Measurements from ENCODE around the gene TGFB1. TPM values are rescaled to one million over a fixed set of nuclear protein-coding genes. Genes with fewer than 3 reads are reported as not detected.

Gene TGFB1
- total and polyA plus RNA-seq, 5 donors = 23.9 to 39.3 (median 32.1) TPM

DNA sequence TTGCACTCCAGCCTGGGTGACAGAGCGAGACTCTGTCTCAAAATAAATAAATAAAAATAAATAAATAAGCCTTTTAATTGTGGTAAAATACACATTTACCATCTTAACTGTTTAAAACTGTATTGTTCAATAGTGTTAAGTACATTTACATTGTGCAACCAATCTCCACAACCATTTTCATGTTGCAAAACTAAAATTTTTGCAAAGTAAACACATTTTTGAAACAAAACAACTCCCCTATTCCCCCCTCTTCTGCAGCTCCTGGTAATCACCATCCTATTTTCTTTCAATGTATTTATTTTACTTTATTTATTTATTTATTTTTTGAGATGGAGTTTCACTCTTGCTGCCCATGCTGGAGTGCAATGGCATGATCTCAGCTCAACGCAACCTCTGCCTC lies 16.0 kb upstream of the TGFB1 start:
- Histone ChIP-seq H3K27me3 (ENCODE audit: control insufficient read depth, insufficient read depth) (no peaks in the 10 kb centered on the region), H3K27ac (ENCODE audit: low read length) (no peak overlapping the region), H3K9me3 (ENCODE audit: control insufficient read depth, low read length) (no peaks in the 10 kb centered on the region), H3K4me1 (ENCODE audit: control insufficient read depth, insufficient read depth, low read length) (peaks cover 2% of the 10 kb centered on the region), H3K4me3 (ENCODE audit: low read length) (no peak overlapping the region)
- ATAC-seq = no peak
- 99% methylated on average over 2 of the region's 2 CpGs for WGBS
- intact Hi-C loops (cut with DNase I) = no loop called here
- no peak for DNase-seq

DNA sequence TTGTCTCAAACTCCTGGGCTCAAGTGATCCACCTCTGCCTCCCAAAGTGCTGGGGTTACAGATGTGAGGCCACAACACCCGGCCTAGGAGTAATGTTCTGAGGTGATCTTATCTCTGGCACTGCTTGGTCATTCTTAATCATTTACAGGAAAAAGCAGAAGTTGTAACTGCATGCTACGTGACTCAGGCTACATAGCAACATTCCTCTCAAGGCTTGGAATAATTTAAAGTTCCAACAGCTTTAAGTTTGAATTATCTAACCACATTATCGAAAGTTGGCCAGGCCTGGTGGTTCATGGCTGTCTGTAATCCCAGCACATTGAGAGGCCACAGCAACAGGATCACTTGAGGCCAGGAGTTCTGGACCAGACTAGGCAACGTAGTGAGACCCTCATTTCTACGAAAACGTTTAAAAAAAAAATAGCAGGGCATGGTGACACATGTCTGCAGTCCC lies 14.2 kb upstream of the TGFB1 start:
- 65% methylated on average over 6 of the region's 6 CpGs for WGBS
- intact Hi-C loops (cut with DNase I) = no loop called here
- DNase-seq (peak in 1 of 3 donors; percentile 10), ATAC-seq (no peak)
- H3K4me1 ChIP-seq (ENCODE audit: control insufficient read depth, insufficient read depth, low read length) = peaks cover 7% of the 10 kb centered on the region
- H3K9me3 ChIP-seq (ENCODE audit: control insufficient read depth, low read length) = no peaks in the 10 kb centered on the region
- no peaks in the 10 kb centered on the region for H3K27me3 ChIP-seq (ENCODE audit: control insufficient read depth, insufficient read depth)
- H3K27ac ChIP-seq (ENCODE audit: low read length) = no peak overlapping the region
- H3K4me3 ChIP-seq (ENCODE audit: low read length) = no peak overlapping the region

DNA sequence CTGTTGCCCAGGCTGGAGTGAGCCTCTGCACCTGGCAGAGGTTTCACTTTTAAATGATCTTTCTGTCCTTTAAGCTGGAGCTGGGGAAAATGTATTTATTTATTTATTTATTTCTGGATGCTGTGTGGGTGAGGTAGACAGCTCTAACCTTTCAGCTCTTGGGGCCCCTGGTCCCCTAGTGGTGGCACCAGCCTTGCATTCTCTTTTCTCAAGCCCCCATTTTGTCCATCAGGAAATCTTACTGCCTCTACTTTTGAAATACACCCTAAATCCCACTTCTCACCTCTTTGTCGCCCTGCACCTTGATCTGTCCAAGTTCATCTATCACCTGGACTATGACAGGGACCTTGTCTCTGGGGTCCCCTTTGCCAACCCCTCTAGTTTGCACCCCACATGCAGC lies 12.4 kb upstream of the TGFB1 start:
- Histone ChIP-seq H3K27ac (ENCODE audit: low read length) (no peak overlapping the region), H3K27me3 (ENCODE audit: control insufficient read depth, insufficient read depth) (no peaks in the 10 kb centered on the region), H3K4me1 (ENCODE audit: control insufficient read depth, insufficient read depth, low read length) (peaks cover 7% of the 10 kb centered on the region), H3K9me3 (ENCODE audit: control insufficient read depth, low read length) (no peaks in the 10 kb centered on the region), H3K4me3 (ENCODE audit: low read length) (no peak overlapping the region)
- 95% methylated on average over 1 of the region's 1 CpG for WGBS
- ATAC-seq (no peak), DNase-seq (peak in 2 of 3 donors; percentile 10 to 14)
- intact Hi-C loops (cut with DNase I) = no loop called here

DNA sequence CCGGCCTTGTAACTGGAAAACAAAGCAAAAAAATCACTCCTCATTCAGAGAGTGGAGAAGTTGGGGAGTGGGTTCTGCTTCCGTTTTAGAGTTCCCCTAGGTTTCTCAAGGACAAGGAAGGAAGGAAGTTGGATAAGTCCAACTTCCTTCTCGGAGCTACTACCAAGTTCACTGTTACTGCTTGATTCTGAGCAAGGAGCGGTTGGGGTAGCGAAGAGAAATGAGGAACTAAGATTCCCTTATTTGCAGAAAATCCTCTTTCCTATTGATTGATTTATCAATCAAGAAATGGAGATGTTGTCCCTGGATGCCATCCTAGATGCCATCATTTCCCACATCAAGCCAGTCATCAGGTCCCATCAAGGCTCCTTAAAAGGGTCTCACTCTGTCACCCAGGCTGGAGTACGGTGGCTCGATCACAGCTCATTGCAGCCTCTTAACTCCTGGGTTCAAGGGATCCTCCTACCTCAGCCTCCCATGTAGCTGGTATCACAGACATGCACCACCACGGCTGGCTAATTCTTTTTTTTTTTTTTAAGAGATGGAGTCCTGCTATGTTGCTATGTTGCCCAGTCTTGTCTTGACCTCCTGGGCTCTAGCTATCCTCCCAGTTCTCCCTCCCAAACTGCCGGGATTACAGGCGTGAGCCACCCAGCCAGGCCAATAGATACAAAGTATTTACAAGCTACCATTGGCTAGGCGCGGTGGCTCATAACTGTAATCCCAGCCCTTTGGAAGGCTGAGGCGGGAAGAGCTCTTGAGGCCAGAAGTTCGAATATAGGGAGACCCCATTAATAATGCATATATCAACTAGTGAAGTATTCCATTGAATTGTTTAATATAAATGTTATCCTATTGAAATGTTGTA lies 11.0 kb upstream of the TGFB1 start:
- Histone ChIP-seq H3K27me3 (ENCODE audit: control insufficient read depth, insufficient read depth) (no peaks in the 10 kb centered on the region), H3K4me3 (ENCODE audit: low read length) (peak overlapping the region; percentile 87), H3K4me1 (ENCODE audit: control insufficient read depth, insufficient read depth, low read length) (peaks cover 7% of the 10 kb centered on the region), H3K9me3 (ENCODE audit: control insufficient read depth, low read length) (no peaks in the 10 kb centered on the region), H3K27ac (ENCODE audit: low read length) (peak overlapping the region; percentile 93)
- intact Hi-C loops (cut with DNase I) = no loop called here
- DNase-seq (peak in 1 of 3 donors; percentile 3), ATAC-seq (no peak)
- 72% methylated on average over 14 of the region's 14 CpGs for WGBS

DNA sequence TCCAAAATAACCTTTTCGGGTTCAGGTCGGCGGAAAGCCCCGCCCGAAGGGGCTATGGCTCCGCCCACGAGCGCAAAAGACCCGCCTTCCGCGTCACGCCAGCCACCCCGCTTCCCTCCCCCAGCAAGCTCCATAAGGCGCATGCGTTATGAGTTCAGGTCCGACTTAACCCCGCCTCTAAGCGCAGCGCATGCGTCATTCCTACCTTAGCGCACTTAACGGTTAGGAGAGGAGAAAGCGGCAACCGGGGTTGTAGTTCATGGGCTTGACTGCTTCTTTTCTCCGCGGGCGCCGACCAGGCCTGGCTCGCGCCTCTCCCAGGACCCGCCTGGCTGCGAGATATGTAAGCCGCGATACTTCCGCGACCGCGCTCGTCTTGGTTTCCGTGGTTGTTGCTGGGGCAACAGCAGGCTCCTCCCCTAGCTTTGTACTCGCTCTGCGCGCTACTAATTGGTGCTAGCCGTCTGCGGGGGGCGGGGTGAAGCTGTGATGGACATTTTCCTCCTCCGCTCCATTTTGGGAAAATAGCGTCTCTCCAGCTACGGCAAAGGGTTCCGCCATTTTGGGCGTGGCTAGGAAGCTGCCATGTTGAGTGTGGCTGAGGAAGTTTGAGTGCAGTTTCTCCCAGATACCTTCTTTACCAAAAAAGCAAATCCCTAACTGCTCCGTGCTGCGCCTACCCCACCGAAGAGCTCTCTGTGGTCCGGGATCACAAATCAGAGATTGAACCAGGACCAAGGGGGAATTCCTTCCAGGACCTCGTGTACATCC lies 10.2 kb upstream of the TGFB1 start, which contains the start of gene B9D2:
Gene B9D2, minus strand, starts transcription at position 397 of the 771 bp plus-strand sequence. CDS start 630 bp downstream, outside the sequence.
- no peaks in the 10 kb centered on the region for H3K27me3 ChIP-seq (ENCODE audit: control insufficient read depth, insufficient read depth)
- H3K27ac ChIP-seq (ENCODE audit: low read length) = peak within 1 kb of the TSS; percentile 99
- intact Hi-C loops (cut with DNase I) = no loop called here
- H3K4me3 ChIP-seq (ENCODE audit: low read length) = peak within 1 kb of the TSS; percentile 87
- peak; percentile 97 for ATAC-seq
- H3K9me3 ChIP-seq (ENCODE audit: control insufficient read depth, low read length) = no peaks in the 10 kb centered on the region
- WGBS = under 1% methylated on average over 56 of the region's 56 CpGs
- peak; percentile 98 to 99 (median 99) for DNase-seq
- H3K4me1 ChIP-seq (ENCODE audit: control insufficient read depth, insufficient read depth, low read length) = peaks cover 7% of the 10 kb centered on the region

DNA sequence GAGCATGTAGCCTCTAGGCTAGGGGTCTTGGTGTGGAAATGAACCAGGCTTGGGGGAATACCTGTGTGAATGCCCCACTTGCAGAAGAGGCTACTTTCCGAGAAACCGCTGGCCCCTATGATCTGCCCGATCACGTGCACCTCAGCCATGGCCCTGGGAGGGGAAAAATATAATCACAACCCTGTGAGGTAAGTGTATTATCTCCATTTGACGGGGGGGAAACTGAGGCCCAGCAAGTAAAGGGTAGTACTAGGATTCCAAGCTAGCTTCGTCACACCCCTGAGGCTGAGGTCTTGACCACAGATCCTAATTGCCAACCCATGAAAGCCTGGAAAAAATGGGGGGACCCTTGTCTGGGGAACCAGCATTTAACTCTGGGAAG lies 9.6 kb upstream of the TGFB1 start:
- peaks cover 7% of the 10 kb centered on the region for H3K4me1 ChIP-seq (ENCODE audit: control insufficient read depth, insufficient read depth, low read length)
- no peak for ATAC-seq
- WGBS = 47% methylated on average over 6 of the region's 6 CpGs

DNA sequence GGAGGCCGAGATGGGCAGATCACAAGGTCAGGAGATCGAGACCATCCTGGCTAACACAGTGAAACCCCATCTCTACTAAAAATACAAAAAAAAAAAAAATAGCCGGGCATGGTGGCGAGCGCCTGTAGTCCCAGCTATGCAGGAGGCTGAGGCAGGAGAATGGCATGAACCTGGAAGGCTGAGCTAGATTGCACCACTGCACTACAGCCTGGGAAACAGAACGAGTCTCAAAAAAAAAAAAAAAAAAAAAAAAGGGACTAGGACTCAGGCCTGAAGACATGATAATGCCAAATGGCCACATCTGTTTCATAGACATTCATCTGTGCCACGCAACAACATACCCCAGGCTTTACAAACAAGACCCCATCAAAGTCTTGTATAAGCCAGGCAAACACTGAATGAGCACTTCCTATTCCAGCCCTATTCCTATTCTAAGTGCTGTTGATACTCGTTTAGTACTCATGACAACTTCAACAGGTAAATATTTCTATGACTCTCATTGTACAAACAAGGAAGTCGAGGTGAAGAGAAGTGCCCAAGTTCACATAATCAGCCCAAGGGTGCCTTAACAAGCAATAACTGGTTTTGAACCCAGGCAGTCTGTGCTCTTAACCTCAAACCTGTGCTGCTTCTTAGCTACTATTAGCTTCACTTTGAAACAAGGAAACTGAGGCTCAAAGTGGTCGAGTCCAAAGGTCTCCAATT lies 8.6 kb upstream of the TGFB1 start:
- 89% methylated on average over 10 of the region's 10 CpGs for WGBS

More for the DNA sequence above, 9.6 kb upstream of the TGFB1 start:
- no peaks in the 10 kb centered on the region for H3K27me3 ChIP-seq (ENCODE audit: control insufficient read depth, insufficient read depth)
- peak overlapping the region; percentile 85 for H3K27ac ChIP-seq (ENCODE audit: low read length)
- intact Hi-C loops (cut with DNase I) = no loop called here
- DNase-seq = peak in 1 of 3 donors; percentile 60
- H3K9me3 ChIP-seq (ENCODE audit: control insufficient read depth, low read length) = no peaks in the 10 kb centered on the region
- peak overlapping the region; percentile 87 for H3K4me3 ChIP-seq (ENCODE audit: low read length)

DNA sequence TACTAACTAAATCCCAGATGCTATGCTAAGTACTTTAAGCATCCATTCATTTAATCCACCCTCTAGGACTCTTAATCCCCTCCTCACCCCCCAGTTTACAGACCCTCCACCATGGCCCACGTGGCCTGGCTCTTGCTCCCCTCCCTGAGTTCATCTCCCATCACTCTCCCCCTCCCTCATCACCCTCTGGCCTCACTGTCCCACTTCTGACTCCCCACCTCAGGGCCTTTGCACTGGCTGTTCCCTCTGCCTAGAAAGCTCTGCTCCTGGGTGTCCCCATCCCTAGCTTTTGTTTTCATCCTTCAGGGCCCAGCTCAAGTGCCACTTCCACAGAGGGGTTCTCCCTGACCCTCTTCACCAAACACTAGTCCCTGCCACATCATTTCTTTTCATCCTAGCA lies 6.0 kb upstream of the TGFB1 start:
- DNase-seq (no peak), ATAC-seq (no peak)
- H3K4me1 ChIP-seq (ENCODE audit: control insufficient read depth, insufficient read depth, low read length) = peaks cover 5% of the 10 kb centered on the region
- no peaks in the 10 kb centered on the region for H3K9me3 ChIP-seq (ENCODE audit: control insufficient read depth, low read length)
- H3K27ac ChIP-seq (ENCODE audit: low read length) = no peak overlapping the region
- H3K27me3 ChIP-seq (ENCODE audit: control insufficient read depth, insufficient read depth) = no peaks in the 10 kb centered on the region
- 96% methylated on average over 1 of the region's 1 CpG for WGBS
- intact Hi-C loops (cut with DNase I) = loop anchor here in 1 of 4 donors (5.0 to 10.0 kb wide), 2 partner anchors 37 to 75 kb away; partner anchors contain the start of gene DMAC2
- no peak overlapping the region for H3K4me3 ChIP-seq (ENCODE audit: low read length)

More for the DNA sequence above, 8.6 kb upstream of the TGFB1 start:
- no peaks in the 10 kb centered on the region for H3K27me3 ChIP-seq (ENCODE audit: control insufficient read depth, insufficient read depth)
- intact Hi-C loops (cut with DNase I) = no loop called here
- no peak for DNase-seq
- no peak for ATAC-seq
- H3K27ac ChIP-seq (ENCODE audit: low read length) = no peak overlapping the region
- H3K4me1 ChIP-seq (ENCODE audit: control insufficient read depth, insufficient read depth, low read length) = peaks cover 7% of the 10 kb centered on the region
- no peak overlapping the region for H3K4me3 ChIP-seq (ENCODE audit: low read length)
- no peaks in the 10 kb centered on the region for H3K9me3 ChIP-seq (ENCODE audit: control insufficient read depth, low read length)

DNA sequence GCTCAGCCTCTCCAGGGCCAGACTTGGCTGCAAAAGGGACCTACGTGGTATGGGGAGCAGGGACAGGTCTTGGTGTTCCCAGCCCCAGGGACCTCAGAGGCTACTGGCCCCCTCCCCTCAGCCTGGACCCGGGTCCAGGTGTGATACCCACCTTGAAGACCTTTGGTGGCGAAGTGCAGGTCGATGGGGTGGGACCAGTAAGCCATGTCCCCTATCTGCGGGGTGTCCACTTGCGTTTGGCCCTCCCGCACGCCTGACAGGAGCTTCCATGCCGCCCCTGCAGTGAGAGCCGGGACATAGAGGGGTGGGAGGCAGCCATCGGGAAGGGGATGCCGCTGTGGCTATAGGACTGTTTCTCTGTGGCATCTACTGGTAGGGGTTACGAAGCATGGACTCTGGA lies 4.0 kb upstream of the TGFB1 start:
- DNase-seq = peak in 1 of 3 donors; percentile 64
- ATAC-seq = no peak
- H3K9me3 ChIP-seq (ENCODE audit: control insufficient read depth, low read length) = no peaks in the 10 kb centered on the region
- no peaks in the 10 kb centered on the region for H3K4me1 ChIP-seq (ENCODE audit: control insufficient read depth, insufficient read depth, low read length)
- intact Hi-C loops (cut with DNase I) = loop anchor here in 1 of 4 donors (5.0 to 10.0 kb wide), 2 partner anchors 35 to 77 kb away; partner anchors contain the start of gene DMAC2
- no peak overlapping the region for H3K27ac ChIP-seq (ENCODE audit: low read length)
- no peak overlapping the region for H3K4me3 ChIP-seq (ENCODE audit: low read length)
- no peaks in the 10 kb centered on the region for H3K27me3 ChIP-seq (ENCODE audit: control insufficient read depth, insufficient read depth)
- WGBS = 91% methylated on average over 13 of the region's 13 CpGs

DNA sequence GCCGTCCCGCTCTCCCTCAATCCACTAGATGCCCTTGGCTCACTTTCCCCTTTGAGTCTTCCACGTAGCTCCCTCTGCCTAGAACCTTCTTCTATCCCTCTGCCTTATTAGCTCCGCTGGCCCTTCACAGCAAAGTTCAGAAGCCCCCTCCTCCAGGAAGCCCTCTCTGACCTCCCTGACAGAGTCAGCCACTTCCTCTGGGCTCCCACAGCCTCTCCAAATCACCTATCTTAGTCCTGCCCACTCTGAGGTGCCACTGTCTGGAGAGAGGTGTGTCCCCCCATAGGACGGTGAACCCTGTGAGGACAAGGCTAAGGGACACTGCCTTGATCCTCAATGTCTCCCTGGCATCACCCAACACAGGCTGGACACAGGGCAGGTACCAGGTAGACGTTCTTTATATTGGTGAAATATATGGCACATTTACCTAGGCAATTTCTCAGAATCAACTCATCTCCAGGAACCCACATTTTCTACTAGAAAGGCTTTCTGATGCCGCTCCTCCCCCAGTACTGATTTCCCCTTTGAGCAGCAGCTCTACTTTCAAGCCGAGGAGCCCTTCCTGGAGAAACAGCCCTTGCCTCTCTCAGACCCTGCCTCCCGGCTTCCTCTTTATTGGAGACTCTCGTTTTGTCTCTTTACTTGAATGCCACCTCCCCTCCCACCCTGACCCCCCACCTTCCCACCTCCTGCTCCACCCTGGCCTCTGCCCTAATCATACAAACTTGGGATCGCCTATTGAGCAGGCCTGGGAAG lies 3.4 kb upstream of the TGFB1 start:
- no peaks in the 10 kb centered on the region for H3K9me3 ChIP-seq (ENCODE audit: control insufficient read depth, low read length)
- no peak overlapping the region for H3K4me3 ChIP-seq (ENCODE audit: low read length)
- no peaks in the 10 kb centered on the region for H3K27me3 ChIP-seq (ENCODE audit: control insufficient read depth, insufficient read depth)
- ATAC-seq = no peak
- intact Hi-C loops (cut with DNase I) = loop anchor here in 1 of 4 donors (5.0 to 10.0 kb wide), 2 partner anchors 35 to 78 kb away; partner anchors contain the start of gene DMAC2
- 71% methylated on average over 11 of the region's 11 CpGs for WGBS
- H3K27ac ChIP-seq (ENCODE audit: low read length) = no peak overlapping the region
- no peak for DNase-seq
- no peaks in the 10 kb centered on the region for H3K4me1 ChIP-seq (ENCODE audit: control insufficient read depth, insufficient read depth, low read length)
